HG03432 (cell line): ENCODE data around the gene VAX1.

Experiments
- ATAC-seq: cut with Tn5 transposase; IDR thresholded peaks from one replicate; pipeline ENCODE4 v1.9.1; 2021; ENCODE audit warnings: mild to moderate bottlenecking, moderate library complexity; ENCODE audit not compliant: unreplicated experiment

The VAX1 gene

DNA sequence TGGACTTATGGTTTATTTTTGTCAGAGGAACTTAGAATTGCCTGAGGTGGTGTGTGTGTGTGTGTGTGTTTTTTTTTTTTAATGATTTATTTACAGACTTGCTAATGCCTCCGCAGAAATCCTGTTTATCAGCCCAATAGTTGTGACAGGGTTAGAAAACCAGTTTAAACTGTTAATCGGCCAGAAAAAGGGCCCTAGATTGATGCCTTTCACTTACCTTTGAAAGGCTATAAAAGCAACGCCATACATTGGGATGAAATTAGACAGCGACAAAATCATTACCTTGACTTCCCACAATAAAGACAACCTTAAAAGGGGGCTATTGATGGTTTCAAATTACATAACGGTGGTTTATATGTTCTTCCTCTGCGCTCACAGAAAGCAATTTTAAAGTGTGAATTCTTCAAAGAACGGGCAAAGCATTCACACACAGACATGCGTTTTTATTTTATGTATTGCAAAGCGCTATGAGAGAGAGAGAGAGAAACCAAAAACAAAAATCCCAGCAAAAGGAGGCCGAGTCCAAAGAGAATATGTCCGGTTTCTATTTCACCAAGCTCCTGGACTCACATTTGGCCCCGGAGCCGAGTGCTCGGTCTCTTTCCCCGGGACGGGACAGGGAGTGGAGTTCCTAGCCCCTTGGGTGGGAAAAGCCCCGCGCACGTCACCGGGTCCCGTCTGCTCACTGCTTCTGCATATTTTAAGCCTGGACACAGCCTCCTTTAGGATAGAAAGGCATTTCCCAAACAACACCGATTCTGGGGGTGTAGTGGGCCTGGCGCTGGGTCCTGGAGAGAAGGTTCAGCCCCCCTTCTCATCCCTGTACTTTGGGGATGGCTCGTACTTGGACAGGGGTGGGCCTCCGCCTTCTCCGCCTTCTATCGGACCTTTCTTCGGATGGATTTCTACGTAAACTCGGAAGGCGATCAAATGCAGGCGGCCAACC lies 26.8 kb upstream of the VAX1 start:
- ATAC-seq = no peak

DNA sequence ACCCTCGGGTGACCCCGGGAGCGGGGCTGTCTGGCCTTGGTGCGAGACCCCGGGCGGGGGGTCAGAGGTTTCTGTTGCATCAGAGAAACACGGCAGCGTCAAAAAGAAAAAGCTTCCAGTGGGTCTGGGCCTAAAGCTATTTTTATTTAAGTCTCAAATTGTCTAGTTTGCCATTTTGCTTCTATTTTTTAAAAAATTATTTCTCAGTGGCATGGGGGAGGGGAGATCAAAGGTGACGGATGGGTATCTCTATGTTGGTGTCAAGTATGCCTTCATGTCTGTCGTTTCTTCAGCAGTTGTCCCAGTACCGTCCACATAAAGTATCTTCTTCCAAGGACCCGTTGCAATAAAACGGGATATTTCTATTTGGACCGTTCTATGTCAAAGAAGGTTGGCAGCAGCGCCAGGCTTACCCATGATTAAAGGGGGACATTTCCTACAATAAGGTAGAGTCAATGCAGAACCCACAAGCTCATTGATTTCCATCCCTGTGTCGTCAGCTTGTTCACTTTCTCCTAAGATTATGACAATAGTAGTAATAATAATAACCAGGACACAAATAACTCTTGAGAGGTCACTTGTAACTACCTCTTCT lies 26.0 kb upstream of the VAX1 start:
- ATAC-seq = no peak

DNA sequence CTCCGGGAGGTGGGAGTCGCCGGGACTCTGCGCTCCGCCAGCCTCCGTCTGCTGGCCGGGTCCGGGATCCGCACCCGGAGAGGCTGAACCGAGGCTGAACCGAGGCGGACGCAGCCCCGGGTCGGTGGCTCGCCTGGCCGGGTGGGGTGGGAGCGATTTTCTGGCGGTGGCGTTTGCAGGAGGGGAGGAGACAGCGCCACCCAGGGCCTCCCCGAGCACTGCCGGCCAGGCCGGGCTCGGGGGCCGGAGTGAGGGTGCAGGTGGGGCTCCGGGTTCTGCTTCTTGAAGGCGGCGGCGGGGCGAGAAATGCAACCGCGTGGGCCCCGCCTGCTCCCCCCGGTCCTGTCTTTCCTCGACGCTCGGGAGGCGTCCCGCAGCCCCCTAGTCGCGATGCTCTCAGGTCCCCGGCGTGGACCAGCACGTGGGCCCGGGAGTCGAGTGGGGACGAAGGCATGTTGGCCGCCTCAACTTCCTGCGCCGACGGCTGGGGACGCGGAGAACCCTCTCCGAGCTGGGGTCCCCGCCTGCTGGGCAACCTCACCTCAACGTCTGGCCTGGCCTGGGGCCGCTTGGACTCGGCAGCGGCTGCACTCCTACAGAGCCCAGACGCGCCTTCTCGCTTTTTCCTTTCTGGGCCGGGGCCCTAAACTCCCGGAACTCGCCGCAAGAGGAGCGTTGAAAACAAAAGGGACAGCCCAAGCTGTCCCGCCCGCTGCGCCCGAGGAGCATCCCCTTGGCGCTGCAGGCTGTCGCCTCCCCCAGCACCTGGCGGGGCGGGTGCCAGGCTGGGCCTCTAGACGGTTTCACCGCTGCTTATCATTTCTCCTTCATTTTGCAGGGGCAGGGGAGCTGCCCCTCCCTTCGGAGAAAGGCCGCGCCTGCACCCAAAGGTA lies 25.2 kb upstream of the VAX1 start:
- no peak for ATAC-seq

- no peak for ATAC-seq
Observed at GRCh38 chr10:117162093-117163060, 24.3 kb upstream of the VAX1 start.

DNA sequence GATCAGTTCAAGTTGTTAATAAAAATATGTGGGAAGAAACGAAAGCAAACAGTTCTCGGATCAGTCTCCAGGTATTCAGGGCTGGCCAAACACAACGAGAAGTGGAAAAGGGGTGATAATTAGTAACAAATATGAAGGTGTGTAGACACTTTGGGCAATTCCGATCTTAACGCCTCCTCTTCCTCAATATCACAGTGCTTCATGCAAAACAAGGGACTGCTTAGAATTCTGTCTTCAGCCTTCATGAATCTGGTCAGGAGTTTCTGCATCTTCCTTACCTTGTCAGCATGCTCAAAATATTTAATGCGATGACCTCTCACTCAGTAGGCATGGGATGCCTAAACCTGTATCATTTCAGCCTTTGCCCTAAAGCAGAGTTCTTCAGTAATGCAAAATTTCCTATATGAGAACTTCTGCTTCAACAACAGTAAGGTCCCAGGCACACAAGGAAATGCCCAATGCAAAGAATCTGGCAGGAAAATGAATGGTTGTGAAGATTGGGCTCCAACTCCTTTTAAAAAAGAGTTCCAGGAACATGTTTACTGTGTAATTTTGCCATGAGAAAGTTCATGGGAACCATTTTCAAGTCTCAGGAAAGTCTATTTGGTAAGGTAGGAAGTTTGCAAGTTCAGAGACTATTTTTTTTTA lies 23.4 kb upstream of the VAX1 start:
- no peak for ATAC-seq

- no peak for ATAC-seq
Observed at GRCh38 chr10:117160567-117160966, 22.5 kb upstream of the VAX1 start.

GRCh38 chr10:117159390-117159789 lies 21.3 kb upstream of the VAX1 start:
- ATAC-seq = no peak

GRCh38 chr10:117158297-117158696 lies 20.2 kb upstream of the VAX1 start:
- ATAC-seq = no peak

- no peak for ATAC-seq
Observed at GRCh38 chr10:117152668-117153067, 14.6 kb upstream of the VAX1 start.

- ATAC-seq = no peak
Observed at GRCh38 chr10:117148284-117148683, 10.2 kb upstream of the VAX1 start.

GRCh38 chr10:117145019-117145418 lies 6.9 kb upstream of the VAX1 start:
- ATAC-seq = no peak

DNA sequence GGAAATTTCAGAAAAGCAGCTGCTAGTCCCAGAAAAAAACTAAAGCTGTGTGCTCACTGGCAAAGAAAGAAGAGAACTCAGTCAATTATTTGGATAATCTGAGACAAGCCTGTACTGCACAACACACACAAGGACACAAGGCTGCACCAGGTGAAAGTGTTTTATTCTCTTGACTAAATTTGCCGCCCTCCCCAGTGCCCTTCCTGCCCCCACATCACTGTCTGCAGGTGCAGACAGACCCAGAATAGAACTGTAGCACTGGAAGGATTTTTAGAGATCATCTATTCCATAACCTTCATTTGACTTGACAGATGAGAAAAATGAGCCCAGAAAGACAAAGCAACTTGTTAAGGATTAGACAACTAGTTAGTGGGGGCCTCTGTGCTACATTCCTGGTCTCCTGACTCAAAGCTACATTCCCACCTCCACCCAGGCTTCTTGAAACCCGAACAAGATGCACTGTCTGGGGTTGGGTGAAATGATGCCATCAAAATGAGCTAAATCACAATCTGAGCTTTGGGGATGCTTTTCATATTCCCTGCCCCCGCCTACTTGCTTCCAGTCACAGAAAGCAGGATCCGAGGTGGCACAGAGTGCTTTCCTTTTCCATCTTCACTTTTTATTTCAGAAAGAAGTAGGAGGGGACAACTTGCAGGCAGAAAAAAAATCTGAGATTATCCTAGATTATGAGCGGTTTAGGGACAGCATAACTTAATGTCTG lies 5.2 kb upstream of the VAX1 start:
- ATAC-seq = no peak

DNA sequence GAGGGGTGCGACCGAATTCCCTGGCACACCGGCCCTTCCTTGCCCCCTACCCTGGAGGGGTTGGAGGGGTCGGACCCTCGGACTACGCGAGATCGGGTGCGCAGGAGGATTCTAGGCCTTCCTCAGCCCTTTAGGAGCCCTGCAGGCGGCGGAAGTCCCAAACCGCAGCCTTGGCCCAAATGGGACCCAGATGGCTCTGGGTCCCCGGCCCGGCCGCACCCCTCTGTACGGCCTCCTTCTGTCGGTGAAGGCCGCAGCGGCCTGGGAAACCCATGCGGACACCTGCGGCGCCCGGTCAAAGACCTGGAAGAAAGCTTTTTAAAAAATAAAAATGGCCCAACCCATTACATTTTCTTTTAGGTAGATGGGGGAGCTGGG lies 2.4 kb upstream of the VAX1 start:
- no peak for ATAC-seq

- ATAC-seq = no peak
Observed at GRCh38 chr10:117139581-117140524, 1.8 kb upstream of the VAX1 start.

- no peak for ATAC-seq
Observed at GRCh38 chr10:117138838-117139580, 939 bp upstream of the VAX1 start.

DNA sequence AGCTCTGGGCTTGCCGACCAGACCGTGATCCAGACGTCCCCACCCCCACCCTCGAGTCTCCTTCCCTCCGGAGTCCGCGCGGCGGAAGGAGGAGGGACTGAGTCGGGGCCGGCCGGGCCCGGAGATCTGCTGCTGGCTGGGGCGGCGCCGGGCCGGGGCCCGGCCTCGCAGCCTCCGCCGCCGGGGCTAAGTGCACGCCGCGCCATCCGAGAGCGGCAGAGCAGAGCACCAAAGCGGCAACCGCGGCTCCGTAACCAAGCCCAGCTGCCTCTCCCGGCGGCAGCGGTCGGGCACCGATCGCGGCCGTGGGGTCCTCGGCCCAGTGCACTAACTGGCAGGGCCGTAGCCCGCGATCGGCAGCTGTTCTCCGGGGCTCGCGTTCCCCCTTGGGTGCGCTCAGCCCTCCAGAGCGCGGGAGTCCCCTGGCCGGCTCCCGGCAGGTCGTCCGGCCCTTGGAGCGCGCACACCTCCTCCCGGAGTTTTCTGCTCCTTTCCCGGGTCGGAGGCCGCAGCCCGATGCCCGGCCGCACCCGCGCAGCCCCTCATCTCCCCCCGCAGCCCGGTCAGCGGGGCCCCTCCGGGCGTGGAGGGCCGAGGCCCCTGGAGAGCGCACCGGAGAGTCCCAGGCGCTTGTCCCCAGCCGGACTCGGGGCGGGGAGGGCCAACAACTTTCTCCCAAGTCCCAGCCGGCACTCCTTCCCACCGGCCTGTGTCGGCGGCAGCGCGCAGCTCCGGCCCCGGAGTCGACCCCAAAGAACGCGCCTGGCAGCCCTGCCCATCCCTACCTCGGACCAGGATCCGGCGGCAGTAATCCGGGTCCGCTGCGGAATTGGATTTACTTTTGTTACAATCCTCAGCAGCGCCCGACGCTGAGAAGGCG lies 799 bp downstream of the VAX1 start:
- no peak for ATAC-seq
